ENCODE measurements around the gene HOXB5.

The HOXB5 gene

DNA sequence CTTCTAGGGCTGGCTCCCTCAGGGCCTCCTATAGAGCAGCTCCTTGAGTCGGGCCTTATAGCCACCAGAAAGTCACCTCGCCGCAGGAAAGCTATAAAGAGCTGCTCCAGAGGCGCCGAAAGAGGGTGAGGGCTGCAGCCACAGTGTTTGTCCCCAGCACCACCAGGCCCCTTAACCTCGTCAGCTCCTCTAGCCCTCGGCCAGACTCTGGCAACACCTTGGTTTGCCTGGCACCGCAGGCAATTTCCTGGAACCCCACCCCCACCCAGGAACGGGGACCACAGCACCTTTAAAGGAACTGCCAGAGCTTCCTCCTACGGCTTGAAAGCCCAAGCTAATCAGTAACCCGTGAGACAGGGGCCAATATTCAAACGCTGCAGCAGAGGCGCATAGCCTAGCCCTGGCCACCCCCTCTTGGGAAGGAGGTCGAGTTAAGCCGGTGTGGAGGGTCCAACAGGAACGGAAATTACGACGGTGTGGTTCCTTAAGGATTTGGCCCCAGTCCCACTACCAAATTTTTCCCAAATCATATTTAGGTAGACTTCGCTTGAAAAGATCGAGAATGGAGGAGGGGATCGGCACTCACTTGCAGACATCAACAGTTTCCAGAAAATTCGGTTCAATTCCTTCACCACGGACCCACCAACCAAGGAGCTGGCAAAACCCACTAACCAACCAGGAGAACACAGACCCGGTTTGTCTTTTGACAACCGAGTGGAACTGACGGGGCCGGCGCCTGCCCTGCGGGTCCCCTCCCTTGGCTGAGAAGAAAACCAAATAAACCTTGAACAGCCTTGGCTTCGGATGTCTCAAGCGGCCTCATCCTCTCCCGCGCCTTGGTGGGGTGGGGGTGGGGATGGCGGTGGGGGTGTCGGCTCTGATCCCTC is 8.2 kb upstream of the HOXB5 start:
- no peak for DNase-seq (ENCODE audit: low read depth in 2 of 2)

DNA sequence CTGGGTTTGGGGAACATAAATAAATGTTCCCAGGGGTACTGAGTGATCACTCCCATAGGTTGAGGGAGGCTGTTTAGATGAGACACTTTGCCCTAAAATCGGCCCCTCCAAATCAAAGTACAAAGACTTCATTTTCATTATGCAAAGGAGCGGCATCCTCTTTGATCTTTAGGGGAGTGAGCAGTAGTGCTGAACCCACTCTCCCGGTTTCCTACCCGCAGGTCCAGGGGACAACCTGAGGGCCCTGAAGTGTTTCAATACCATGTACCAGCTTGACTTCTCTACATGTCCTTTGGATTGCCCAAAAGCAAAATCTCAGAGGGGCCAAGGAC is 7.6 kb upstream of the HOXB5 start:
- no peak for DNase-seq (ENCODE audit: low read depth in 2 of 2)

DNA sequence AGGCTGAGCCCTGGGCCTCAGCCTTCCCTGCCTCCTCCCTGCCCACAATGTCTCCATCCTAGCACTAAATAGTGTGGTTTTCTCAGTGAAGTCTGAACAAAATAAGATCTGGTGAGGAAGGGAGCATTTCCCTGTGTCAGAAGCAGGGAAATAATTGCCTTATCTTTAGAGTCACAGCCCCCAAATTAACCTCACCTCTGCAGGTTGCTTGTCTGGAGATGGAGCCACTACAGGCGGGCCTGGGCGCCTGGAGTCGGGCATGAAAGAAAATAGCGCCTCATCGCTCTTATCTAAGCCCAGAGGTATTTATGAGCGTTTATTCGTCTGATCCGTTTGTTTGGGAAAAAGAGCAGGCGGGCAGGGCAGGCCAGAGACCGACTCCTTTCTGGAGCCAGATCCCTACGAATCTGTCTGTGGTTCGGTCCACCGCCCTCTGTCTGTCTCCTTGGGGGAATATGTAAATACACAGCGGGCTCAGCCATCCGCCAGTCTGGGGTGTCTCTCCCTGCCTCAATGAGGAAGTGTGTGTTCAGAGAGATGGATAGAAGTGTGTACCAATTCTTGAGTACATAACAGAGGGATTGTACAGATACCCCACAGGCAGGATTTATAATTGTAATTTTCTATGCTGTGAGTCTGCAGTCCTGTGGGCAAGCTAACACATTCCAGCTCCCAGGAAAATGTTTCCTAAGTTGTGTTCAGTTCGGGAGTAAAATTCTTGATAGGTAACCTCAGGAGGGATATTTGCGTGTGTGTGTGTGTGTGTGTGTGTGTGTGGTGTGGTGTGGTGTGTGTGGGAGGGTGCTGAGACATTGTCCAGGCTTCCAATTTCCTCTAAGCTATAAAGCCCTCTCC is 6.9 kb upstream of the HOXB5 start:
- DNase-seq (ENCODE audit: low read depth in 2 of 2): no peak

DNA sequence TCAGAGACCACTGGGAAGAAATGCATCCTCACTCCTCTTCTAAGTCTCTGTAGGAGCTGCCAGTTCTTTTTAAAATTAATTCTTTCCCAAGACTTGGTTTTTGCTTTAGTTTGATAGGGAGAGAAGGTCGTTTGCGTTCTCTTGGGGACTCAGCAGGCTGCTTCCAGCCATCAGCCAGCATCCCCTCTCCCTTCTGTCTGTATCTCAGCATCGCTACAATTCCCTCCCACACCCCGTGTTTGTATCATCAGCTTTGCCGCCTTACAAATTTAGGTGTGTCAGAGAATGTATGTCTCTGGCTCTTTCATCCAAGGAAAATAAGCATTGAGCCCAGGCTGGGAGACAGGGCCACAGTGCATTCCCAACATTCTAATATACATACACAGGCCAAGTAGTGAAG is 5.8 kb upstream of the HOXB5 start:
- DNase-seq (ENCODE audit: low read depth in 2 of 2): no peak

DNA sequence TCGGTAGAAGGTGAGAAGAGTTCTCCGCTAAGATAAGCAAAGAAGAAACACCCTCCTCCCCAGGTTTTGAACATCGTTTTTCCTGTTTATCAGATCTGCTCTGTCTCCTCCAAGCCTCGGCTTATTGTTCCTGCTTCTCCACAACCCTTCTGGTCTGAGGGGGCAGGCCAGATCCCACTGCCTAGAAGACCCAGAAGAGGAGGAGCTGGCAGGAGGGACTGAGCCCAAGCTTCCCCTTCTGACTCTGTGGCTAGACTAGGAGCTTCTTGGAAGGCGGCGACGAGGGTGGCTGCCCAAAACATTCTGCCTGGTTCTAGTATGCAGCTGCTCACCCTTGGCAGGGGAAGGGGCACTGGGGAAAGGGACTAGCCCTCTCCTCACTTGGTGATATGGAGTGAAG is 5.2 kb upstream of the HOXB5 start:
- DNase-seq (ENCODE audit: low read depth in 2 of 2): no peak

DNA sequence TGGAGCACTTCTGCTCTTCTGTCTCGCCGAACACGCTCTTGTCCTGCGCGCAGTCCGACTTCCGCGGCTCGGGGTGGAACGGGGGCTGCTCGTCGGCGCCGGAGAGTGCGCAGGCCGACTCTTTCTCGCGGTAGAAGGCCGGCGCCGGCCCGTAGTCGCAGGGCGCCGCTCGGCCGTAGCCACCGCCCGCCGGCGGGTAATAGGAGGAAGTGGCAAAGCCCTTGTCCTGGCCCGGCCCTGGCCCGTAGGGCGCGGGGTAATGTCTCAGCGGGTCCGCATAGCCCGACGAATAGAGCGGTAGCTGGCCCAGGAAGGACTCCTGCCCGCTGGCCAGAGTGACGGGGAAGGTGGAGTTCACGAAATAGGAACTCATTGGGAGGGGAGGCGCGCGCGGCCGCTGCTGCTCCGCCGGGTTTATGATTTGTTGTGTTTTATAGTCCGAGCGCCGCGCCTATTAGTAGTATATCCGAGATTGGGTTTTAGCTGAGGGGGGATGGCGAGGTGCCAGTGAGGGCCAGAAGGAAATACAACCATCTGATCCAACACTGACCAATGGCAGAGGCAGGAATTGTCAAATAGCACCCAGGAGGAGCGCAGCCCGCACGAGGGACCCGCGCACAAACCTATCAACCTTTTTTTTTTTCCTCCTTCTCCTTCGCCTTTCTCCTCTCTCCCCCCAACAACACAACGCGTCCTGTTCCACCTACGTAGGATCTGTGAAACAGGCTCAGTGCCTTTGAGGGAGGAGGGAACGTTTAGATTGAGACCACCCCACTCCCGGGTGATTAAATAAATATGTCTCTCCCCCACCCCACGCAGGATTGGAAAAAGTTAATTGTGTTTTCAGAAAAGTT is 4.4 kb upstream of the HOXB5 start:
- no peak for DNase-seq (ENCODE audit: low read depth in 2 of 2)

DNA sequence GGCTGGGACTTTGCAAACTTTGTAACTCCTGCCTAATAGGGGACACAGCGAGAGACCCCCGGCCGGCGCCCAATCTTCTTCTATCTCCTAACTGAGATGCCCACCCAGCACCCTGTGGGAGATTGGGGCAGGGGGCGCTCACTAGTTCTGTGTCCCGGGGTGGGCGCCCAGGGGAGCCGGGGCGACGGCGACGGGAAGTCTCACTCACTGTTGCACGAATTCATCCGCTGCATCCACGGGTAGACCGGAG is 3.9 kb upstream of the HOXB5 start:
- no peak for DNase-seq (ENCODE audit: low read depth in 2 of 2)

DNA sequence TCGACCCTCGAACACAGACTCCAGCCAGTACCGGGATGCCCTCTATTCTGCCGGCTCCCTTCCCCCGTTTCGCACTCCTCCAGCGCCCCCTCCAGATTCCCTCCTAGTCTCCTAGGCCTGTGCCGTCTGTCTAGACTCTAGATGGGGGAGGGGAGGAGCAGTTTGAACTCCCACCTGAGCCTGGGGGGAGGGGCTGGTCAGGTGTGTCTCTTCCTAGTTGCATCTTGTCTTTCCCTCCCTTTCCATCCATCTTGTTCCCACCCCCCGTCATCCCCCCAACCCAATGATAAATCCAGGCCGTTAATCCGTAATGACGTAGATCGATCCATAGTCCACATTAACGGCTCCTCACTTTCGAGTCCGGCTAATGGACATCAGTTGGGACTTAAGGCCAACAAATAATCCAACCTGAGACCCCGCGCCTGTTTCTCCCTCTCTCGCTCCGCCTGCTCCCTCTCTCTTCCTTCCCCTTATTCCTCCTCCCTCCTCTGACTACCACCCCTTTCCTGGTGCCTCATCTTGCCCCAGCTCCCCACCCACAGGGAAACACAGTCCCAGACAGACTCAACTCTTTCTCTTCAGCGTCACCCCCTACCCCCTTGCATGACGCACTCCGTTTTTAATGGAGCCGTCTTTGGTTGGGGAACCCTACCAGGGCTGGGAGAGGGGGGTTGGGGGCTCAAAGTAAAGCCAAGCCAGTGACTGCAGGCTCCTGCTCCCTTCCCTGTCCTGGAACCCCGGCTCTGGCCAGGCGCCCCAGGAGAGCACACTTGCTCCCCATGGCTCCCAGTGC is 3.4 kb upstream of the HOXB5 start:
- DNase-seq (ENCODE audit: low read depth in 2 of 2): no peak

DNA sequence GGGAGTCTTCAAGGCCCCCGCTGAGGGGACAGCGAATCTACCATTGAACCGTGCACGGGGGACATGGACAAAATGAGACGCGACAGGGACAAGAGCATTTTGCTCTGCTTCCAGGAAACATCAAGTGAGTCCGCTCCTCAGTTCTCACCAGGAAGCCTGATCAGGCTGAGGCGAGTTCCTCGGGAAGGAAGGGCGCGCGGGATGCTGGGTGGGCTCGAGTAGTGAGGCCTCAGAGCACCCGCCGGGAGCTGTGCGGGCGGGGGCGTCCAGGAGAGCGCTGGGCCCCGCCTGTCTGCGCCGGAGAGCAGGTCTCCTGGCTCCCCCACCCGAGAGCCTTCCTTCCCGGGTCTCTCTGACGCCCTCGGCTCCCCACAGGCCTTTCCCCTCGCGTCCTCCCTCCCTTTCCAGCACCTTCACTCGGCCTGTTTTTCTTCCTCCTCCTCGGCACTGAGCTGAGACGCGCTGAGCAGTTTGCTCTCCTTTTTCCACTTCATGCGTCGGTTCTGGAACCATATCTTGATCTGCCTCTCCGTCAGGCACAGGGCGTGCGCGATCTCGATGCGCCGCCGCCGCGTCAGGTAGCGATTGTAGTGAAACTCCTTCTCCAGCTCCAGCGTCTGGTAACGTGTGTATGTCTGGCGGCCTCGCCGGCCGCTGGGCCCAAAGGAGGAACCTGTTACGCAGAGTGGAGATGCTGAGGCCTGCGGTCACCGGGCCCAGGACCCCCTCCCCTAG is 2.6 kb upstream of the HOXB5 start:
- no peak for DNase-seq (ENCODE audit: low read depth in 2 of 2)

DNA sequence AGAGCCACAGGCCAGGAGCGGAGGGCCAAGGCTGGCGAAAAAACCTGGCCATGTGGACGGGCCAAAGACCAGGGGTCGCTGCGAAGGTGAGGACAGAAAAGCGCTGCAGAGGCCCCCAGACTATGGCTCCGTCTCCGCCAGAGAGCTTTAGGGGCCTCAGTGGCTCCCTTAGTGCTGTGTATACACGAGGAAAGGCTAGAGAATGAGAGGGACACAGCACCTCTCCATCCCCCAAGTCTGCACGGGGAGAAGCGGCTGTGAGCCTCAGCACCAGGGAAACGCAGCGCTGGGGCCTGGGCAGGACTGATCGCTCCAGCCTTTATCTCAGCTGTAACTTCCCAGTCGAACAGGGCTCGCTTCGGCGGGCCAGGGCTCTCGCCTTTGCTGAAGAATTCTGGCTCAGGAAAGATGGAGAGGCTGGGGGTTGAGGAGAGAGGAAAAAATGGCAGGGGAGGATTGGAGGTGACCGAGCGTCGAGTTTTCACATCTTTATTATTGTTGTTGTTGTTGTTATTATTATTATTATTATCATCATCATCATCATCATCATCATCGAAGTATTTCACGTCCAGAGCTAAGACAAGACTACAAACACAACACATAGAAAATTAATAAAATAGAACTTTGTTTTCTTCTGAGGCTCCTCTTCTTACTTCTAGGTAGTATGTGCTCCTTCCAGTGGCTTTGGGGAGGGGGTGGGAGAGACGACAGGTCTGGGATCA is 1.9 kb upstream of the HOXB5 start:
- no peak for DNase-seq (ENCODE audit: low read depth in 2 of 2)

DNA sequence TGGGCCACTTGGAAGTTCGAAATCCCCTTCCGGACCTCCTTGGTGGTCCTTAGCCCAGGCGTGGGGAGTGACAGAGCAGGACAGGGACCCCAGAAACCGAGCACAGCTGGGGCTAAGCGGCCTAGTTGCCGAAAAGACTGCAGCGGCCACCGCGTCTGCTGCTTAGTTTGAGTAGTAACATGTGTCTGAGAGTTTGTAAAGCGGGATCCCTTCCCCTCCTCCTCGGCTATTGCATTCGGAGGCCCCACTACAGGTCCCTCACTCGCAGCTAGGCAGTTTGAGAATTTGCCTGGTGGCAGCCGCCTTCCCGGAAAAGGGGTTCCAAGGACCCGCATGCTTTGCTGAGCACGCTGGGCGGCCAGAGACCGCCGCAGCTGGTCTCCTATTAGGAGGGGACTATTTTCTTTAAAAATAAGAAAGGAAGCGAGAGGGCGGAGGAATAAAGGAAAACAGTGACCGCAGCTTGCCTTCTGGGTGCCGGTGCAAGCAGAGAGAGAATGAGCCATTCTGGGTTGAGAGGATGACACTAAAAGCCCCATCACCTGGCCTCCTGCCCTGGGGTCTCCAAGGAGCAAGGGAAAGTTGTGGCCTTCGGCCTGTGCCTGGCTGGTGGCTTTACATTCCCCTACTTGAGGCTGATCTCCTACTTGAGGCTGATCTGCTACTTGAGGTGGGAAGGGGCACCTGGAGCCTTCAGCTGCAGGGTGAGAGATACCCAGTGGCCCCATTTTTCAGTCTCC is 1.1 kb upstream of the HOXB5 start:
- no peak for DNase-seq (ENCODE audit: low read depth in 2 of 2)

DNA sequence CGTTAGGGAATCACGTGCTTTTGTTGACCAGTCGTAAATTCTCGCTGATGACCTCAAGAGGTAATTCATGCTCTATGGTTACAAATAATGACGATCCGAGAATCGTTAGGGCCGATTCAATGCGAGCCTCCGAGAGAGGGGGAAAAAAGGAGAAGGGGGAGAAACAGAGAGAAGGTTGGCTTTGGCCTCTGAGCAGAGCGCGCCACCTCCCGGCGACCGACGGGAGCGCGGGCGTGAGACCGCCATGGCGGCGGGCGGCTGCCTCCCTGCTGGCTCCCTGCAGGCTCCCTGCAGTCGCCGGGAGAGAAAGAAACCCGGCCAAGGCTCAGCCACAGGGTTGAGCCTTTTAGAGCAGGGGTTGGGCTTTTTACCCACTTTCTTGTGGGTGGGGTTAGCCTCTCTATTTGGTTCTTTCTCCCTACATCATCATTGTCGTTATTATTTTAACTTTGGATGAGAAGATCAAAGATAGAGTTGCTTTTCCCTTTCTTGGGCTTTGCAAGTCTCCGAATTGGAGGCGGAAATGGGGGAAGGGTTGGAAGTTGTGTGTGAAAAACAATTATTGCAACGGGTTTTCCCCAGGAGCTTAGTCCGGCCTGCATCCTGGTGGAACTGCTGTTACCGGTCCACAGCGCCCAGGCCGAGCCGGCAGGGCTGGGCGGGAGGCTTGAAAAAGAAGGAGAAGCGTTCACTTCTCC is 410 bp upstream of the HOXB5 start:
- peak; percentile 70 to 71 for DNase-seq (ENCODE audit: low read depth in 2 of 2)

DNA sequence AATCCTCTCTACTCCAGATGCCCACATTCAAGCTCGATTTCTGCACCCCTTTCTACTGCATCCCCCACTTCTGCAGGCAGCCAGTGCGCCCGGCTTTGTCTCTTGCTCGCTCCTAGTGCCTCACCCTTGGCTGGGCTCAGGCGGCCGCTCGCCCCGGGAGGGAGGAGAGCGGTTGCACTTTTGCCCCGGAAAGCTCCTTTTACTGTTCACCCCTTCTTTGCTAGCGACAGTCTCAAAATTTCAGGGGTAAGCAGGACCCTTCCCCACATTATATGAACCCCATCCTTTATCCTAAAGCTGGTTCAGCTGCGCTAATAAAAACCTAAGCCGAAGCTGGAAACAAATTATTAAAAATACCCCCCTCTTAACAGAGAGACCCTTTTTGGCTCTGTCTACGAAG is 1.0 kb downstream of the HOXB5 start:
- no peak for DNase-seq (ENCODE audit: low read depth in 2 of 2)

DNA sequence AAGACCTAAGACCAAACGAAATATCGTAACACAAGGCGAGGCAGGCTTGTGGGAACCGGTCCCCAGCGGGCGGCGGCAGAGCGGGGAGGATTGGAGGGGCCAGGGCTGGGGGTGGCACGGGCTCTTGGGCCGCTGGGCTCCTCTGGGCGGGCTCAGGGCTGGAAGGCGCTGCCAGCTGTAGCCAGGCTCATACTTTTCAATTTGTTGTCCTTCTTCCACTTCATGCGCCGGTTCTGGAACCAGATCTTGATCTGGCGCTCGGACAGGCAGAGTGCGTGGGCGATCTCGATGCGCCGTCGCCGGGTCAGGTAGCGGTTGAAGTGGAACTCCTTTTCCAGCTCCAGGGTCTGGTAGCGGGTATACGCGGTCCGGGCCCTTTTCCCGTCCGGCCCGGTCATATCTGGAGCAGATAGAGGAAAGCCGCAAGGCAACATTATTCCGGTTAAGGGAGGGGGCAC is 1.5 kb downstream of the HOXB5 start:
- no peak for DNase-seq (ENCODE audit: low read depth in 2 of 2)

DNA sequence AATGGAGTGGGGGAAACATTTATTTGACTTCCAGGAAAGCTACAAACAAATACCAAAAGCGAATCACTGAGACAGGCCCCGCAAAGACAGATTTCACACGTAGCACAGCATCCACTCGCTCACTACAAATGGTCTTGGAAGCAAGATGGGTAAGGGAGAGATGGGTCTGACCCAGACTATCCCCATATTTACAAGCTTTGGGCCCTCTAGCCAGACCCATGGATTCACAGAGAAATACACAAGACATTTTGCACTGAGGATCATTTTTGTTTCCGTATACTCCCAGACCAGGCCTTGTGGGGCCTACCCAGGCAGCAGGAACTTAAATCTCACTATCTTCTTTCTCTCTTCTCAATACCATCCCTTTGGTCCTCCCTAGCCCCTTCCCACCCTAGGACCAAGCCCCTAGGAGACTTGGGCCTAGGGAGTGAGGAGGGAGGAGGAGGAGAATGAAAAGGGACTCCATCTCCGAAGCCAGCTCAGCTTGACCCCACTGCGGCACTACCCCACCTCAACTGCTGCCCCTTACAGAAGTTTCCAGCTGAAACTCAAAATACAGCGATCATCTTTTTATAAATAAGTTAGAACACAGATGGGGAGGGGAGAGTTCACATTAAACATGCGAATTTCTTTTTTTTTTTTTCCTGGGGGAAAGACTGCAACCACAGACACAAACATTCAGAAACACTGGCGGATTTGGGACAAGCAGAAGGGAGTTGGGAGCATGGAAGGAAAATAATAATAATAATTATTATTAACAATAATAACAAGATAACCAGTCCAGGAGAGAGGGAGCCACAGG is 2.1 kb downstream of the HOXB5 start:
- DNase-seq (ENCODE audit: low read depth in 2 of 2): no peak

DNA sequence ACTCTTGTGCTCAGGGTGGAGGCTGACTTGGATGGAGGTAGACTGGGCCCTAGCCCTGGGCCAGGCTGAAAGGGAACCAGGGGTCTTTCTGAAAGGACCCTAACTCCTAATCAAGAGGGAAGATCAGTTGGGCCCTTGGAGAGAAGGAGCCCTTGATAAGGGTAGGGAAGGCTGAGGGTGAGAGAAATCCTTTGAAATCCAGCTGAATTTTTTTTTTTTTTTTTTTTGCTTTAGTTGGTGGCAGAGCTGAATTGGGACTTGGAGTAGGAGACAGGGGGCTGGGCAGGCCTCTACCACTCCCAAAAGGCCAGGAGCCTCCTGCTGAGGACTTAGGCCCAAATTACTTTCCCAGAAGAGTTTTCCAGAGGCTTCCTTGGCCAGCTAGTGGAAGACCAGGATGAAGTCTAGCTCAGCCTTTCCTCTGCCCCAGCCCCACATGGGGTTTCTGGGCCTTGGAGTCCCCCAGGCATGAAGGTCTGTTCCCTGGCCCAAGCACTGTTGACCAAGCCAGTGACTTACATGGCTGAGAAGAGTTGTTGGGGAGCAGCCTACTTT is 2.9 kb downstream of the HOXB5 start:
- no peak for DNase-seq (ENCODE audit: low read depth in 2 of 2)

DNA sequence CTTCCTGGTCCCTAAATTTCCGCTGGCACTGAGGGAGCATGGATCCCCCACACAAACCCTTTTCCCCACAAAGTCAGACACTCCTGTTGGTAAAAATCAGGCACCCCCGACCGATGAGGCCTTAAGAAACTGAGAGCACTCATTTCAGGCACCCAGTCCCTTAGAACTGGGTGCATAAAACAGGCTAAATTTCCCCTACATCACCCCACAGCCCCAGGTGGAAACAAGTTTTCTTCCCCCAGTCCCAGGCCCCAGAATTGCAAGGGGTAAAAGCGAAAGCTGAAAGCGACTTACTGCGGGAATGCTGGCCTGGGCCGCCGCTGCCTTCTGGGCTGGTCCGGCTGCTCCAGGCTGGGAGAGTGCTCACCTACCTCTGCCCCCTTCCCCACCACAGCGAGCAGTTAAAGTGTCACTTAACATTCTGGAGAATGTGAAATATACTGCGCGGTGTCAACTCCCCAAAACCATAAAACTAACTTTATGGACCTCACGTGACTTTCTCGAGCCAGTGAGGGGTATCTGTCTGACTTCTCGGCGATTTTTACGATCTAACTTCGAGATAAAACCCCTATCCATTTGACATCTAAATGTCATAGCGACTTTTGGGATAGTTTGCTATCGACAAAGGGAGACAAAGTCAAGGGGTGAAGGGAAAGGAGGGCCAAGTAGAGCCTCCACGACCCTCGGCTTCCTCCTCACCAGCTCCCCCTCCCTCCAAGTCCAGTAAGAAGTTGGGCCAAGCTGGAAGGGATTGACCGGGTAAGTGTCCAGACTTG is 3.6 kb downstream of the HOXB5 start, which contains the start of gene HOXB3:
HOXB3 (minus strand) TSS at position 411 of the 776 bp plus-strand sequence. CDS start 37,767 bp downstream, outside the sequence.
- DNase-seq (ENCODE audit: low read depth in 2 of 2): no peak

Data from stimulated activated CD8-positive, alpha-beta memory T cell treated with anti-CD3 and anti-CD28 coated beads, Interleukin-15, amount 100 ng/mL, for 48 hours (primary cell).